ENCODE results near the gene PLCZ1. TPM values are rescaled to one million over a fixed set of nuclear protein-coding genes. Genes with fewer than 3 reads are reported as not detected.
"Not testable (repeated sequence)": the region's sequence is repeated elsewhere in the genome, so short reads cannot be mapped to it uniquely, and the experiment has no call there.

Gene PLCZ1, protein sequence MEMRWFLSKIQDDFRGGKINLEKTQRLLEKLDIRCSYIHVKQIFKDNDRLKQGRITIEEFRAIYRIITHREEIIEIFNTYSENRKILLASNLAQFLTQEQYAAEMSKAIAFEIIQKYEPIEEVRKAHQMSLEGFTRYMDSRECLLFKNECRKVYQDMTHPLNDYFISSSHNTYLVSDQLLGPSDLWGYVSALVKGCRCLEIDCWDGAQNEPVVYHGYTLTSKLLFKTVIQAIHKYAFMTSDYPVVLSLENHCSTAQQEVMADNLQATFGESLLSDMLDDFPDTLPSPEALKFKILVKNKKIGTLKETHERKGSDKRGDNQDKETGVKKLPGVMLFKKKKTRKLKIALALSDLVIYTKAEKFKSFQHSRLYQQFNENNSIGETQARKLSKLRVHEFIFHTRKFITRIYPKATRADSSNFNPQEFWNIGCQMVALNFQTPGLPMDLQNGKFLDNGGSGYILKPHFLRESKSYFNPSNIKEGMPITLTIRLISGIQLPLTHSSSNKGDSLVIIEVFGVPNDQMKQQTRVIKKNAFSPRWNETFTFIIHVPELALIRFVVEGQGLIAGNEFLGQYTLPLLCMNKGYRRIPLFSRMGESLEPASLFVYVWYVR
- not detected for total RNA-seq

DNA sequence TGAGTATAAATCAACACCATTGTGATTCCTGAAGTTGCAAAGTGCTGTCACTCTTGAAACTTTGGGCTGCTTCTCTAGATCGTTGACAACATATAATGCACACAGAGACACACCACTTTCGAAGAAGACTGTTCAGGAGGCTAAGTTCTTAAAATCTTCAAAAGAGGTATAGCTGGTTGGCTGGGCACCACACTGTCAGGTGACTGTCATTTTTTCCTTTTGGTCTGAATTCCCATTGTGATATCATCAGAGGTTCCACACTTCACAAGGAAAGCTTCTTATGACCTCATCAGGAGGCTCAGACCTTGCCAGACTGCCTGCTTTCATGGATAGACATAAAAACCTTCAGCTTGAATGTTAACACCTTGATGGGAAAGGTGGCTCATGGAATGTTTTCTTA is at the start of gene PLCZ1, which contains the start of gene CAPZA3:
Gene PLCZ1, minus strand, starts transcription at position 194 of the 400 bp plus-strand sequence. CDS start 641 bp downstream, outside the sequence.
Gene CAPZA3, plus strand, starts transcription at position 301 of the 400 bp plus-strand sequence. CDS start 150 bp downstream, outside the sequence.
- H3K9me3 ChIP-seq = no peaks in the 10 kb centered on the region
- no peak for TF ChIP-seq POLR2A (IDR thresholded peaks at IDR 0.05)
- TF ChIP-seq, protein P1, sequence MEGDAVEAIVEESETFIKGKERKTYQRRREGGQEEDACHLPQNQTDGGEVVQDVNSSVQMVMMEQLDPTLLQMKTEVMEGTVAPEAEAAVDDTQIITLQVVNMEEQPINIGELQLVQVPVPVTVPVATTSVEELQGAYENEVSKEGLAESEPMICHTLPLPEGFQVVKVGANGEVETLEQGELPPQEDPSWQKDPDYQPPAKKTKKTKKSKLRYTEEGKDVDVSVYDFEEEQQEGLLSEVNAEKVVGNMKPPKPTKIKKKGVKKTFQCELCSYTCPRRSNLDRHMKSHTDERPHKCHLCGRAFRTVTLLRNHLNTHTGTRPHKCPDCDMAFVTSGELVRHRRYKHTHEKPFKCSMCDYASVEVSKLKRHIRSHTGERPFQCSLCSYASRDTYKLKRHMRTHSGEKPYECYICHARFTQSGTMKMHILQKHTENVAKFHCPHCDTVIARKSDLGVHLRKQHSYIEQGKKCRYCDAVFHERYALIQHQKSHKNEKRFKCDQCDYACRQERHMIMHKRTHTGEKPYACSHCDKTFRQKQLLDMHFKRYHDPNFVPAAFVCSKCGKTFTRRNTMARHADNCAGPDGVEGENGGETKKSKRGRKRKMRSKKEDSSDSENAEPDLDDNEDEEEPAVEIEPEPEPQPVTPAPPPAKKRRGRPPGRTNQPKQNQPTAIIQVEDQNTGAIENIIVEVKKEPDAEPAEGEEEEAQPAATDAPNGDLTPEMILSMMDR (IDR thresholded peaks at IDR 0.05) = no peak

DNA sequence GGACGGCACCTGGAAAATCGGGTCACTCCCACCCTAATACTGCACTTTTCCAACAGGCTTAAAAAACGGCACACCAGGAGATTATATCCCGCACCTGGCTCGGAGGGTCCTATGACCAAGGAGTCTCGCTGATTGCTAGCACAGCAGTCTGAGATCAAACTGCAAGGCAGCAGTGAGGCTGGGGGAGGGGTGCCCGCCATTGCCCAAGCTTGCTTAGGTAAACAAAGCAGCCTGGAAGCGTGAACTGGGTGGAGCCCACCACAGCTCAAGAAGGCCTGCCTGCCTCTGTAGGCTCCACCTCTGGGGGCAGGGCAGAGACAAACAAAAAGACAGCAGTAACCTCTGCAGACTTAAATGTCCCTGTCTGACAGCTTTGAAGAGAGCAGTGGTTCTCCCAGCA is 47.7 kb upstream of the PLCZ1 start:
- not testable (repeated sequence) for H3K36me3 ChIP-seq, H3K4me3 ChIP-seq, H3K27me3 ChIP-seq, H3K4me1 ChIP-seq, DNase-seq, H3K27ac ChIP-seq, H3K9me3 ChIP-seq

More for the DNA sequence above, at the start of gene PLCZ1, which contains the start of gene CAPZA3:
- H3K36me3 ChIP-seq = no peaks in the 10 kb centered on the region
- DNase-seq = no peak
- no peak within 1 kb of the TSS for H3K27ac ChIP-seq
- no peaks in the 10 kb centered on the region for H3K4me1 ChIP-seq
- H3K27me3 ChIP-seq = no peaks in the 10 kb centered on the region
- H3K4me3 ChIP-seq = no peak within 1 kb of the TSS

DNA sequence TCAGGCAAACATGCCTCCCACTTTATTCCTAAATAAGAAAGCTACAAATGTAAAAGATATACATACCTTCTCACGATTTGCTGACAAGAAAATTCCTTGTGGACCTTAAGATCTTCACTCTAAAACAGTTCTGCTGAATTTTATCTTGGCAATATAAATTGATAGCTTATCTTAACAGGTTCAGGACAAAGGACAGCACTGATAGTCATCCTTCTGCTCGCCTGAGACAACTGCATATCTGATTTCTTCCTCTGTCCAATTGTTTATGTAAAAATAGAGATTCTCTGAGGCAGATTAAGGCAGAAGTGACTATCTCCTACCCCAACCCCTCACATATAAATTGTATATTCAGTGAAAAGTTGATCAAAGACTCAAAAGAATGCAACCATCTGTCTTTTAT is 45.0 kb upstream of the PLCZ1 start:
- no peak for TF ChIP-seq POLR2A (IDR thresholded peaks at IDR 0.05)
- TF ChIP-seq, protein P1 (IDR thresholded peaks at IDR 0.05) = no peak
- peaks cover 0 to 3% (median 0%) of the 10 kb centered on the region in 4 donors for H3K9me3 ChIP-seq
- H3K4me3 ChIP-seq = no peak overlapping the region
- no peaks in the 10 kb centered on the region for H3K4me1 ChIP-seq
- no peak for DNase-seq
- H3K27me3 ChIP-seq = no peaks in the 10 kb centered on the region
- H3K36me3 ChIP-seq = no peaks in the 10 kb centered on the region
- no peak overlapping the region for H3K27ac ChIP-seq

DNA sequence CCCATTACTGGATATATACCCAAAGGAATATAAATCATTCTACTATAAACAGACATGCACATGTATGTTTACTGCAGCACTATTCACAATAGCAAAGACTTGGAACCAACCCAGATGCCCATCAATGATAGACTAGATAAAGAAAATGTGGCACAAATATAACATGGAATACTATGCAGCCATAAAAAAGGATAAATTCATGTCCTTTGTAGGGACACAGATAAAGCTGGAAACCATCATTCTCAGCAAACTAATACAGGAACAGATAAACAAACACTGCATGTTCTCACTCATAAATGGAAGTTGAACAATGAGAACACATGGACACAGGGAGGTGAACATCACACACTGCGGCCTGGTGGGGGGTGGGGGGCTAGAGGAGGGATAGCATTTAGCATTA is 28.7 kb upstream of the PLCZ1 start:
- DNase-seq, H3K4me3 ChIP-seq, H3K9me3 ChIP-seq, H3K36me3 ChIP-seq, H3K4me1 ChIP-seq, H3K27me3 ChIP-seq, H3K27ac ChIP-seq: not testable (repeated sequence)

DNA sequence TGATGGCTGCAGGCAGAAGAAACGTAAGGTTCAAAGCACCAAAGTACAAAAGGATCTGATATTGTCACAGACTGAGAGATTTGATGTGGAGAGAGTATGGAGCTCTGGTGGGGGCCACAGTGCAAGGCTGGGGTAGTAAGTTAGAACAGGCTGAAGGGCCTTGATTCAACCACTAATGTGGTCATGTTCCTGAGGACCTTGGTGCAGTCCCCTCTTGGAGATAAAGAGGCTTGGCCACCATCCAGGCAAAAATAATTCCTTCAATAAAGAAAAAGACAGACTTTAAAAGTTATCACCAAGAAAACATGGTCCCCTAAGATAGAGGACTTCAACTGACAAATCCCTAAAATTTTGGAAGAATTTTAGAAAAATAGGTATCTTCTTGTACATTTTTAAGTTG is 17.5 kb upstream of the PLCZ1 start:
- Histone ChIP-seq H3K9me3 (peaks cover 0 to 5% (median 0%) of the 10 kb centered on the region in 4 donors), H3K4me3 (no peak overlapping the region), H3K27me3 (no peaks in the 10 kb centered on the region), H3K27ac (no peak overlapping the region), H3K4me1 (no peaks in the 10 kb centered on the region), H3K36me3 (no peaks in the 10 kb centered on the region)
- DNase-seq = no peak
- TF ChIP-seq, protein P1 (IDR thresholded peaks at IDR 0.05) = no peak
- TF ChIP-seq POLR2A (IDR thresholded peaks at IDR 0.05) = no peak

DNA sequence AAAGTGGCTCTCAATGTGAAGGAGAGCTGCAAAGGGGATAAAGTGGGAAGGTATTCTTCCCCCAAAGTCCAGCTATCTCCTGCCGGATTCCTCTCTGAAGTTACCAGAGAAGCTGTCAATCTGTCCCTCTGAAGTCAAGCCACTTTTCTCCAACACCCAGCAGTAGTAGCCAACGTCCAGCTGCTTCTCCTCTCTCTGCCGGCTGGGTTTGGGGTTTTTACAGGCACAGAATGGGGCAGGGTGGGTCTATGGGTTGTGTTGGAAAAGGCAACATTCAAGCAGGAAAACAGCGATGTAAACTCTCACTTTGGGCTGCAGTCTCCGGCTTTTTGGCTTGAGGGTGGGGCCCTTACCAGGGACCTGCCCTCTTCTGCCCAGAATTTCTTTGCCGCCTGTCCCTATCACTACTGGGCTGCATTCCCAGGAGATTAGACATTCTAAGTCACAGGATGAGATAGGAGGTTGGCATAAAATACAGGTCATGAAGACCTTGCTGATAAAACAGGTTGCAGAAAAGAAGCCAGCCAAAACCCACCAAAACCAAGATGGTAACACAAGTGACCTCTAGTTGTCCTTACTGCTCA is 16.4 kb upstream of the PLCZ1 start:
- Histone ChIP-seq H3K4me1 (no peaks in the 10 kb centered on the region), H3K27ac (no peak overlapping the region), H3K4me3 (no peak overlapping the region), H3K9me3 (peaks cover 0 to 5% (median 0%) of the 10 kb centered on the region in 4 donors), H3K36me3 (no peaks in the 10 kb centered on the region), H3K27me3 (no peaks in the 10 kb centered on the region)
- no peak for TF ChIP-seq POLR2A (IDR thresholded peaks at IDR 0.05)
- TF ChIP-seq, protein P1 (IDR thresholded peaks at IDR 0.05) = no peak
- no peak for DNase-seq

All from Peyer's patch (tissue), 4 donors.